GM12891 (cell line): Measurements from ENCODE around the gene UBAP1L.

Experiments used
- DNase-seq: peaks from one replicate; pipeline ENCODE4 v3.0.0; 2011; ENCODE audit warnings: low spot score; ENCODE audit not compliant: insufficient read length
- FAIRE-seq: peaks from 2 replicates; lab custom pipeline; 2011; peaks lifted over from hg19 to GRCh38; lab: Jason Lieb, UNC
- PAX5 ChIP-seq: IDR thresholded peaks from 2 replicates; pipeline ENCODE4 v1.6.1; 2011; ENCODE audit warnings: low read length, moderate library complexity, mild to moderate bottlenecking; ENCODE audit not compliant: insufficient read depth, severe bottlenecking
- POLR2A ChIP-seq: IDR thresholded peaks from 2 replicates; pipeline ENCODE4 v1.6.1; 2011; ENCODE audit warnings: low read depth, low read length, control low read depth
- POLR2AphosphoS5 ChIP-seq: IDR thresholded peaks from 2 replicates; pipeline ENCODE4 v1.6.1; 2011; ENCODE audit warnings: low read depth, low read length, control low read depth
- POU2F2 ChIP-seq: IDR thresholded peaks from 2 replicates; pipeline ENCODE4 v1.6.1; 2011; ENCODE audit warnings: low read depth, mild to moderate bottlenecking, control low read depth, low read length, moderate library complexity
- SPI1 ChIP-seq: IDR thresholded peaks from 2 replicates; pipeline ENCODE4 v1.6.1; 2011; ENCODE audit warnings: low read depth, low read length, control low read depth
- TAF1 ChIP-seq: IDR thresholded peaks from 2 replicates; pipeline ENCODE4 v1.6.1; 2011; ENCODE audit warnings: low read depth, low read length, control low read depth

UBAP1L gene

DNA sequence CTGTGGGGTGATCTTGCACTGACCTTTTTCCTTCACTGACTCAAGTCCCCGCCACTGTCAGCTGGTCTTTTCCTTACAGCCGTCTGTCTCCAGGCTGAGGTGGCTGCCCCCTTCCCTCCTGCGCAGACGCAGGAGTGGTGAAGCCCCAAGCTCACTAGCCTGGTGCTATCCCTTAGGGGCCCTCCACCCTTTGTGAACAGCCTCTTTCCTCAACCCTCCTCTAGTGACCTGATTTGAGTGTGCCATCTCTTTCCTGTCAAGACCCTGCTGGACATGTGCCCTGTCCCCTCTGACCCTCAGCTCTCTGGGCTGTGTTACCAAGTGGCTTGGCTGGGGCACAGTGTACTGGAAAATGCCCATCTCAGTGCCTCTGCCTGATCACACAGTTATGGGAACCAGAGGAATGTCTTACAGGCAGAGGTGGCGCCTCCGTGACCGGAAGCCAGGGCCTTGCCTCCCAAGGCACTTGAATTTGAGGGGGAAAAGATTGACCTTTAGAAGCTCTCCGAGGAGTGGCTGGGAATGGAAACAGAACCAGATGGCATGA, 29.7 kb downstream of the UBAP1L start:
- TF ChIP-seq POU2F2: no peak
- TF ChIP-seq TAF1: no peak
- TF ChIP-seq SPI1: no peak
- no peak for TF ChIP-seq POLR2AphosphoS5
- no peak for TF ChIP-seq POLR2A
- TF ChIP-seq PAX5: no peak
- FAIRE-seq (no peak), DNase-seq (no peak)

DNA sequence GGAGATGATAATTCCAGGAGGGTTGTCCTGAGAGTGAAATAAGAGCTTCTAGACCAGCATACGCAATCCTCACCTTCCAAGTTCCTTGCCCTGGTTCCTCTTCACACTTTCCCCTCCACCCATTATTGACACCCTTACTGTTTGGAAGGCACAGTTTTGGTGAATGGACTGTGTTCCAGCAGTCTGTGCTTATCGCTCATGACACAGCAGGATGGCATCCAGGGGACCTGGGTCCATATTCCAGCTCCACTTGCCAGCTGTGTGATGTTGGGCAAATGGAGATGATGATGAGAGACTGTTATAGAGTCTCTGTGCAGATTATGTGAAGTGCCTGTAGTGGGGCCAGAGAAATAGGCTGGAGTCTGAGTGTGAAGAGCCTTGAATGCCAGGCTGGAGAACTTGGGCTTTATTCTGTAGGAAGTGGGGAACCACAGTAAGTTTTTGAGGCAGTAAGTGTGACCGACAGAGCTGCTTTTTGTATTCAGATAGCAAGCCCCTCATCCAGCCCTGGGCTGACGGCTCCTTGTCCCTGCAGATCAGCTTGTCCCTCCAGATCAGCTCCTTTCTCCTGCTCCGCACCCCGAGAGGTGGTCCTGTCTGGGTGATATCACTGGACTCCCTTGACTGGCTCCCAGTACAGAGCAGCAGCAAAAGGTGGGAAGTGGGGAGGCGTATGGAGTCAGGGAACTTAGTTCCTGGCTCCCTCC, 30.3 kb downstream of the UBAP1L start:
- DNase-seq (no peak), FAIRE-seq (no peak)
- TF ChIP-seq POLR2A: no peak
- TF ChIP-seq PAX5: no peak
- no peak for TF ChIP-seq POLR2AphosphoS5

DNA sequence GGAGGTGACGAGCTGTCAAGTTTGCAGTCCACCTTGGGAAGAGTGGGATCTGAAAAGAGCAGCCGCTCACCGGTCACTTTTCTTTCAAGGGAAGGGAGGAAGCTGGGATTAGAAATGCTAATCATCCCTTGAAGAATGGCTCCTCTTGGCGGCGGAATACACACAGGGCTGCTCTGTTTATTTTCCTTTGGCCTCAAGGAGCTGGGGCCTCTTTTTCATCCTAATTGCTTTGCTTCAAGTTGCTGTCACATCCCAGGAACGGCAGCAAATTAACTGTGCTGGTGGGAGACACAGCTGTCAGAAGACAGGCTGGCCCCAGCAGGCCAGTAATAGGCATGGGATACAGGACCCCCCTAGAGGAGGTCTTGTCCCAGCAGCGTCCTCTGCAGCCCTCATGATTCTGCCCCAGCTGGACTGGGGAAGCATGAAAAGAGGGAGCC, 31.7 kb downstream of the UBAP1L start:
- TF ChIP-seq POLR2AphosphoS5: no peak
- no peak for TF ChIP-seq POU2F2
- no peak for TF ChIP-seq PAX5
- no peak for TF ChIP-seq TAF1
- no peak for TF ChIP-seq SPI1
- TF ChIP-seq POLR2A: no peak
- FAIRE-seq: no peak
- no peak for DNase-seq

DNA sequence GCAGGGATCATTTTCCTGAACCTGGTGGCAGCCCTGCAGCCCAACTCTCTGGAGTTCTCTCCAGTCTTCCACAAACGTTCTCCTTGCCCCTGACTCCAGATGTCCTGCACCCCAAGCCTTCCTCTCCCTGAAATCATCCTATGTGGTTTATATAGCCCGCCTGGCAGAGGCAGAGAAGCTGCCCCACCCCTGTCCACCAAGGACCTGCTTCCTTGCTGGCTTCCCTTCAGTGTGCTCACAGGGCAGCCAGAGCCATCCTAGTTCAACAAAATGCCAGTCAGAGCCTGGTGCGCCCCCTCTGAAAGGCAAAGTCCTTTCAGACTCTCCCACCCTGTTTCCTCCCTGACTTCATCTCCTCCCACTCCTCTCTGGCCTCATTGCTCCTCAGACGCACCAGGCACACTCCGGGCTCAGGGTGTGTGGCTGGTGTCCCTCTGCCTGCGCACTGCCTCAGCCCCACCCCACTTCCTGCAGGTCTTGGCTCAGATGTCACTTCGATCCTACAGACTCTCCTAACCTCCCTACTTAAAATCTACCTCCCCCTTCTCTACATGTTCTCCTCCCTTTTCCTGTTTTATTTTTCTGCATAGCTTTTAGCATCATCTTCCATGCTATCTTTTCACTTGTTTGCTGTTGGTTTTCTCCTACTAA, 32.6 kb downstream of the UBAP1L start:
- DNase-seq: no peak
- FAIRE-seq: no peak
- TF ChIP-seq PAX5 (no peak), POU2F2 (no peak), POLR2A (no peak), POLR2AphosphoS5 (no peak), TAF1 (no peak), SPI1 (no peak)

DNA sequence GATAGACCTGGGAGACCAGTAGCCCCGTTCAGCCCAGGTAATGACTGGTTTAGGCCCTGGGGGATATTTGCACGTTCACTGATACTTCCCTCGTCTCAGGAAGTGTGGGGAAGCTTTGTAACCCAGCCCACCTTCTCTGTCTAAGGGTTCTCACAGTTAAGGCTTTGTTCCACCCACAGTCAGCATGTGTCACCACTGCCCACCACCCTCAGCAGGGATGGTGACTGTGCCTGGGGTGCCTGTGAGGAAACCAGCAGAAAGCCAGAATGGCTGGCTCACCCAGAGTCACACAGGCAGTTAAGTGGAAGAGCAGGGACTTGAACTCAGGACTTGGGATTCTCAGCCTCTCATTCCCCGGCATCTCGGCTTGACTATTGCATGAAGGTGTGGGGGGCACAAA, 33.2 kb downstream of the UBAP1L start:
- FAIRE-seq (no peak), DNase-seq (no peak)
- TF ChIP-seq PAX5: no peak
- TF ChIP-seq TAF1: no peak
- no peak for TF ChIP-seq POU2F2
- TF ChIP-seq POLR2AphosphoS5: no peak
- no peak for TF ChIP-seq POLR2A
- no peak for TF ChIP-seq SPI1

DNA sequence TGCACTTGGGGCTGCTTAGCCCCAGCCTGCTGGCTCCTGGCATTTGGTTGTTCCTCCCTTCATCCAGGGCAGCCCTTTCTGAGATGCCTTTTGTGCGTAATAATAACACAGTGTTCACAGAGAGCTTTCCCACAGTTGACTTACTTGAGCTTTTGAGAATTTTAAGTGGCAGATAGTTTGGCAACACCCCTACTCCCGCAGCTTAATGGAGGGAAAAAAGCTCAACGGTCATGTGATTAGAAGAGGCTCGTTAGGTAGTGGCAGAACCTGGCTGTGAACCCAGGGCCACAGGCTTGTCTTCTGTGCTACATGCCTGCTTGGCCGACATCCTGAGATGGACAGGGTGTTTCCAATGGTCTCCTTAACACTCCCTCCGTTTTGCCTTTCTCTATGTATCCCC, 33.7 kb downstream of the UBAP1L start:
- TF ChIP-seq POLR2AphosphoS5: no peak
- TF ChIP-seq POLR2A: no peak
- no peak for TF ChIP-seq POU2F2
- TF ChIP-seq TAF1: no peak
- TF ChIP-seq PAX5: no peak
- TF ChIP-seq SPI1: no peak
- DNase-seq: no peak
- no peak for FAIRE-seq

DNA sequence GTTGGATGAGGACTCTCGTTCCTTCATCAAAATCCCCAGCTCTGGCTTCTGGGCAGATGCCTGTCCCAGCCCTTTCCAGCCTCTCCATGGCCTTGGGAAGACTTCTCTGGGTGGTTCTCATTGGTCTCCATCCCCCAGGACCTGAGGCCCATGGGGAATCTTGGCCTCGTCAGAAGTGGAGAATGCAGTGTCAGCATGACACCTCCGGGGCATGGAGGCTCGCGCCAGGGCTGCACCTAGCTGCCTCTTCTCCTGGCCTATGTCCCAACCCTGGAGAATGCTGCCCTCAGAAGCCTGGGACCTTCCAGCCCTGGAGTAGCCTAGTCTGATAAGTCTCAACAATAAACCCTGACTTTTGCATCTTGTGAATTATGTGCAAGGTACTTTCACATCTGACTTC, 35.4 kb downstream of the UBAP1L start:
- FAIRE-seq: no peak
- no peak for DNase-seq
- TF ChIP-seq SPI1 (no peak), POLR2AphosphoS5 (no peak)

DNA sequence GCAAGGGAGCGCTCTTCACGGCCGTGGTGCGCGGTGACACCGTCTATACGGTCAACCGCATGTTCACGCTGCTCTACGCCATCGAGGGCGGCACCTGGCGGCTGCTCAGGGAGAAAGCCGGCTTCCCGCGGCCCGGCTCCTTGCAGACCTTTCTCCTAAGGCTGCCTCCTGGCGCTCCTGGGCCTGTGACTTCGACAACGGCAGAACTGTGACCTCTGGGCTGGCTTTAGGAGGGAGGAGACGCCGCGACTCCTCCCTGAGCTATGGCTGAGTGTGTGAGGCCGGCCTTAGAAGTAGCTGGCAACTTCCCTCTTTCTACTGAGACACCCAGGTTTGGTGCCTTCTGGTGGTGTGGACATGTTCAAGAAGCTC, 37.0 kb downstream of the UBAP1L start:
- peak; percentile 42 for DNase-seq
- FAIRE-seq: no peak
- TF ChIP-seq POLR2AphosphoS5: no peak
- no peak for TF ChIP-seq SPI1
- no peak for TF ChIP-seq POU2F2
- no peak for TF ChIP-seq PAX5
- TF ChIP-seq TAF1: no peak
- no peak for TF ChIP-seq POLR2A

DNA sequence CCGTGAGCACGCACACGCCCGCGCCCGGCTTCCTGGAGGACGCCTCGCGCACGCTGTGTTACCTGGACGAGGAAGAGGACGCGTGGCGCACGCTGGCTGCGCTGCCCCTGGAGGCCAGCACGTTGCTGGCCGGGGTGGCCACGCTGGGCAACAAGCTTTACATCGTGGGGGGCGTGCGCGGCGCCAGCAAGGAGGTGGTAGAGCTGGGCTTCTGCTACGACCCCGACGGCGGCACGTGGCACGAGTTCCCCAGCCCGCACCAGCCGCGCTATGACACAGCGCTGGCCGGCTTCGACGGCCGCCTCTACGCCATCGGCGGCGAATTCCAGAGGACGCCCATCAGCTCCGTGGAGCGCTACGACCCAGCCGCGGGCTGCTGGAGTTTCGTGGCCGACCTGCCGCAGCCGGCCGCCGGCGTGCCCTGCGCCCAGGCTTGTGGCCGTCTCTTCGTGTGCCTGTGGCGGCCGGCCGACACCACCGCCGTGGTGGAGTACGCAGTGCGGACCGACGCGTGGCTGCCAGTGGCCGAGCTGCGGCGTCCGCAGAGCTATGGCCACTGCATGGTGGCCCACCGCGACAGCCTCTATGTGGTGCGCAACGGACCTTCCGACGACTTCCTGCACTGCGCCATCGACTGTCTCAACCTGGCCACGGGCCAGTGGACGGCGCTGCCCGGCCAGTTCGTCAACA, 37.6 kb downstream of the UBAP1L start:
- no peak for DNase-seq
- FAIRE-seq: no peak
- no peak for TF ChIP-seq SPI1
- TF ChIP-seq POLR2AphosphoS5: no peak
- TF ChIP-seq PAX5: no peak
- no peak for TF ChIP-seq POU2F2
- no peak for TF ChIP-seq TAF1
- no peak for TF ChIP-seq POLR2A
